Activated naive CD8-positive, alpha-beta T cell treated with anti-CD3 and anti-CD28 coated beads, Interleukin-2, amount 10 ng/mL, durations not matched to agents 7 days and 5 days (primary cell): ENCODE measurements around the gene SACM1L. TPM values are rescaled to one million over a fixed set of nuclear protein-coding genes. Genes with fewer than 3 reads are reported as not detected.
"Not testable (repeated sequence)": the region's sequence is repeated elsewhere in the genome, so short reads cannot be mapped to it uniquely, and the experiment has no call there.

Experiments used
- ATAC-seq: fragments of 150-1000 bp; cut with Tn5 transposase; one replicate; pipeline ENCODE4 v1.10.0; 2021; ENCODE audit warnings: low read depth, moderate library complexity
- POLR2A ChIA-PET: fragments of 350-600 bp; sonication (Branson Sonifier 250); formaldehyde crosslinking; loops from one replicate; lab custom pipeline; 2021; ENCODE audit warnings: antibody characterized with exemption; lab: Charles Lee
- DNase-seq: peaks from one replicate; pipeline ENCODE4 v3.0.0; 2021
- H3K27ac Mint-ChIP-seq: one replicate; pipeline ENCODE4 v1.8.0; 2022; ENCODE audit warnings: mild to moderate bottlenecking, mixed read lengths
- H3K27me3 Mint-ChIP-seq: one replicate; pipeline ENCODE4 v1.8.0; 2022; ENCODE audit warnings: mild to moderate bottlenecking, moderate library complexity, mixed read lengths
- H3K36me3 Mint-ChIP-seq: one replicate; pipeline ENCODE4 v1.8.0; 2021; ENCODE audit warnings: mild to moderate bottlenecking, mixed read lengths
- H3K4me1 Mint-ChIP-seq: one replicate; pipeline ENCODE4 v1.8.0; 2021; ENCODE audit warnings: mixed read lengths
- H3K4me3 Mint-ChIP-seq: one replicate; pipeline ENCODE4 v1.8.0; 2022; ENCODE audit warnings: mild to moderate bottlenecking, moderate library complexity, mixed read lengths
- H3K9me3 Mint-ChIP-seq: one replicate; pipeline ENCODE4 v1.8.0; 2021; ENCODE audit warnings: mixed read lengths
- total RNA-seq, 2 experiments: library from RNA; stranded (reverse); gene quantifications; one replicate each; pipeline ENCODE4 v1.2.3, GENCODE V29; 2021

SACM1L gene
- total RNA-seq, 2 experiments from 2014 or later: 89.8 to 91.6 TPM

DNA sequence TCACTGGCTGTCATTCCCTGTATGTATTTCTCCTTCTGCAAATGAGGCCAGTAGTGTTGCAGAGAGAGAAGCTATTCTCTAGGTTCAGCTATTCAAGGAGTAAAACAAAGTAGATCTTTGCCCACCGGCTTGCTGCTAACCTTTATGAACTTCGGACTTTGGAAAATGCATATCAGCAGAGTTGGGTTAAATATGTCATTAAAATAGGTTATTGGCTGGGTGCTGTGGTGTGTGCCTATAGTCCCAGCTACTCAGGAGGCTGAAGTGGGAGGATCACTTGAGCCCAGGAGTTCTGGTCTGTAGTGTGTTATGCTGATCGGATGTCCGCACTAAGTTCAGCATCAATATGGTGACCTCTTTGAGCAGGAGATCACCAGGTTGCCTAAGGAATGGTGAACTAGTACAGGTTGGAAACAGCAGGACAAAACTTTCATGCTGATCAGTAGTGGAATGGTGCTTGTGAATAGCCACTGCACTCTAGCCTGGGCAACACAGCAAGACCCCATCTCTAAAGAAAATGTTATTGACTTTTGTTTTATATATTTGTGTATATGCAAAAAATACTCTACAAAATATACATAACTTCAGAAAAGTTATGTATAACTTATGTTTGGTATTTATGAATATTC is 53.4 kb downstream of the SACM1L start:
- ATAC-seq (no peak), DNase-seq (no peak)
- Mint-ChIP-seq H3K36me3 (peaks cover 34% of the 10 kb centered on the region), H3K9me3 (no peaks in the 10 kb centered on the region), H3K4me1 (peaks cover 20% of the 10 kb centered on the region), H3K4me3 (no peak overlapping the region), H3K27ac (peak overlapping the region; percentile 35), H3K27me3 (no peaks in the 10 kb centered on the region)
- POLR2A ChIA-PET: no interaction called here

DNA sequence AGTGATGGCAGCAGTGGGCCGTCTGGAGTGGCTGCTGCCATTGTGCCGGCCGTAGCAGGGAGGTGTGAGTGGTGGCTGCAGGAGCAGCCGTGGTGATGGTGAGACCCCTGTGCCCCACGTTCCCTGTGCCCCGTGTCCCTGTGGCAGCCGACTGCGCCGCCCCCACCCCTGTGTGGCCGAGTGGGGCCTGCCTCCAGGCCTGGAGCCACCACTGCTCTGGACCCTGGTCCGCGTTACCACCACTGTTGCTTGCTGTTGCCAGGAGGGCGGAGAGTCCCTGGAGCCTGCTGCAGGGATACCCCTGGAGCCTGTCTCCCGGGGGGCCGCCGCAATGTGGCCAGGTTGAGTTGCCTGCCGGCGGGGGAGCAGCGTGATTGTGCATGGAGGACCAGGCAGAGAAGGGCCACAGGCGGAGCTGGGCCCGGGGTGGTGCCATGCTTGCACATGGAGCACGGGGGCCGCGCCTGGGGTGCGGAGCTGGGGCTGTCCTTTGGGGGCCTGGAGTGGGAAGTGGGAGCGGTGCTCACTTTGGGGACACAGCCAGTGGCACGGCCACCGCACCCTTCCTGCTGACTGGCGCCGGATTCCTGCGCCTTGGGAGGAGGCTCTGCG is 57.1 kb downstream of the SACM1L start:
- no peak overlapping the region for H3K27ac Mint-ChIP-seq
- no peak overlapping the region for H3K4me3 Mint-ChIP-seq
- DNase-seq (no peak), ATAC-seq (peak; percentile 25)
- H3K9me3 Mint-ChIP-seq: no peaks in the 10 kb centered on the region
- peaks cover 19% of the 10 kb centered on the region for H3K36me3 Mint-ChIP-seq
- H3K4me1 Mint-ChIP-seq: peaks cover 13% of the 10 kb centered on the region
- H3K27me3 Mint-ChIP-seq: no peaks in the 10 kb centered on the region
- POLR2A ChIA-PET: no interaction called here

DNA sequence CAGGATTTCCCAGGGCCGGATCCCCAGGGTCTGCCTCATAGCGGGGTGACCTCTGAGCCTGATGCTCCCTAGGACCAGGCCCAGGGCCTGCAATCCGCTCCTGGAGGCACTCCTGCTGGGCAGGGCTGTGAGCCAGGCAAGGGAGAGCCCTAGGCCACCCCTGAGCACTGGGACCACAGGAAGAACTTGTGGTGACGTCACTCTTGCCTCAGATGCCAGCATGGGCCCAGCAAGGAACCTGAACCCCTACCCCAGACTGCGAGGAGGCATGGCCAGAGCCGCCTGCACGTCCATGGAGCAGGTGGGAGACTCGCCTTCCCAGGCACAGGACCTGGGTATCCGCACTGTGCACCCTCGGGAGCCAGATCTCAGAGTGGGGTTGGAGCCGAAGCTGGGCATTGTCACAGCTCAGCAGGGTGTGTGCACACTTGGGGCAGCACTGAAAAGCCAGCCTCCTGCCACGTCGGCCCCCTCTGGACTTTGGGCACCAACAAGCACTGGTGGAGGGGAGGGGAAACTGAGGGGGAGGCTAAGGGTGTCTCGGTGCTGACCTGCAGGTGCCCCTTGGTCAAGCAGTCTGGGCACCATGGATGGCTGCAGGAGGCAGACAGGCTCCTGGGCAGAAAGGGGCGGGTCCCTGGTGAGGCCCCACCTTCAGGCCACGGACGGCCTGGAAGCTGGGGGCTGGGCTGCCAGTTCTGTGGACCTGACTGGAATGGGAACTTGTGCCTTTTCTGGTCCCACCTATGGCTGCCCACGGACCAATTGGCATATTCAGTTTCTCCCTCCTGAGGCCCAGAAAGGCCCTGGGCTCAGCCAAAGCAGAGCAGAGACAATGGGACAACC is 57.8 kb downstream of the SACM1L start:
- ATAC-seq: peak; percentile 48
- H3K9me3 Mint-ChIP-seq: no peaks in the 10 kb centered on the region
- H3K4me3 Mint-ChIP-seq: no peak overlapping the region
- H3K36me3 Mint-ChIP-seq: peaks cover 16% of the 10 kb centered on the region
- no peaks in the 10 kb centered on the region for H3K27me3 Mint-ChIP-seq
- no peak for DNase-seq
- H3K27ac Mint-ChIP-seq: no peak overlapping the region
- peaks cover 7% of the 10 kb centered on the region for H3K4me1 Mint-ChIP-seq
- POLR2A ChIA-PET: no interaction called here

DNA sequence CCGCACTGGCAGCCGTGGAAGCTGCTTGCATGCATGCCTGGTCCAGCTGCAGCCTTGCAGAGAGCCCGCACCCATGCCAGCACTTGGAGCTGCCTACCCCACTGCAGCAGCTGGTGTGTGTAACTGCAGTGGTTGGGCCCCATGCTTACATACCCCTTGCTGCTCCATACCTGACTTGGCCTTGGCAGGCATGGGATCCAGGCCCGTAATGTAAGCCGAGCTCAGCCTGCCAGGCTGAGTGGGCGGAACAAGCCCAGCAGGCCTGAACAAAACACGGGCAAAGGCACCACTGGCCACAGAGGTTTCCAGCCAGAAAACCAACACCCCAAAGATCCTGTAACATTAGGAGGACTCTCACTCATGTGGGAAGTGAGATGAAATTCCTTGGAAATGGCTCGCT is 58.9 kb downstream of the SACM1L start:
- ATAC-seq: no peak
- DNase-seq: no peak
- Mint-ChIP-seq H3K4me1 (peaks cover 2% of the 10 kb centered on the region), H3K27ac (no peak overlapping the region), H3K4me3 (no peak overlapping the region), H3K27me3 (no peaks in the 10 kb centered on the region), H3K36me3 (peaks cover 10% of the 10 kb centered on the region), H3K9me3 (no peaks in the 10 kb centered on the region)
- POLR2A ChIA-PET: no interaction called here

DNA sequence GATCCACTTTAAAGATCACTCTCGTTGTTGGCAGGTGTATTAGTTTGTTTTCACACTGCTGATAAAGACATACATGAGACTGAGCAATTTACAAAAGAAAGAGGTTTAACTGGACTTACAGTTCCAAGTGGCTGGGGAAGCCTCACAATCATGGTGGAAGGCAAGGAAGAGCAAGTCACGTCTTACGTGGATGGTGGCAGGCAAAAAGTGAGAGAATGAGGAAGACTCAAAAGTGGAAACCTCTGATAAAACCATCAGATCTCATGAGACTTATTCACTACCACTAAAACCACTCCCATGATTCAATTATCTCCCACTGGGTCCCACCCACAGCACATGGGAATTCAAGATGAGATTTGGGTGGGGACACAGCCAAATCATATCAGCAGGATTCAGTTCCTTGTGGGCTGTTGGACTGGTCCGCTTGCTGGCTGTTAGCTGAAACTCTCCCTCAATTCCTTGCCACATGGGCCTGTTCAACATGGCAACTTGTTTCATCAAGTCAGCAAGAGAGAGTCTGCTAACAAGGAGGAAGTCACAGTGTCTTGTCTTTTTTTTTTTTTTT is 59.9 kb downstream of the SACM1L start:
- ATAC-seq, H3K36me3 Mint-ChIP-seq, H3K9me3 Mint-ChIP-seq, H3K27me3 Mint-ChIP-seq, DNase-seq, POLR2A ChIA-PET, H3K4me1 Mint-ChIP-seq, H3K4me3 Mint-ChIP-seq, H3K27ac Mint-ChIP-seq: not testable (repeated sequence)

DNA sequence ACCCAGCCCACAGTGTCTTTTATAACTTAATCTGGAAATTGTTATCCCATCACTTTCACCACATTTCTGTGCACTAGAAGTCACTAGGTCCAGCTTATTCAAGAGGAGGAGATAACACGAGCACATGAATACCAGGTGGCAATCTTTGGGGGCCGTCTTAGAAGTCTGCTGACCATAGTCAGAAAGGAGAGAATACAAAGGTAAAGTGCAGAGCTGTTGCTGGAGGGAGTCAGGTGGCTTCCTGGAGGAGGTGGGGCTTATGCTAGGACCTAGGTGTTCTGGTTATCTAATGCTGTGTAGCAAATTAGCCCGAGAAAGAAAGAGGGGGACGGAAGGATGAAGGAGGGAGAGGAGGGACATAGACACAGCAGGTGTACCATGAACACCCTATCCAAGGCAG is 60.7 kb downstream of the SACM1L start:
- peaks cover 2% of the 10 kb centered on the region for H3K4me1 Mint-ChIP-seq
- no peak overlapping the region for H3K27ac Mint-ChIP-seq
- no peak overlapping the region for H3K4me3 Mint-ChIP-seq
- POLR2A ChIA-PET: no interaction called here
- no peaks in the 10 kb centered on the region for H3K27me3 Mint-ChIP-seq
- ATAC-seq: no peak
- DNase-seq: no peak
- no peaks in the 10 kb centered on the region for H3K9me3 Mint-ChIP-seq
- peaks cover 8% of the 10 kb centered on the region for H3K36me3 Mint-ChIP-seq

DNA sequence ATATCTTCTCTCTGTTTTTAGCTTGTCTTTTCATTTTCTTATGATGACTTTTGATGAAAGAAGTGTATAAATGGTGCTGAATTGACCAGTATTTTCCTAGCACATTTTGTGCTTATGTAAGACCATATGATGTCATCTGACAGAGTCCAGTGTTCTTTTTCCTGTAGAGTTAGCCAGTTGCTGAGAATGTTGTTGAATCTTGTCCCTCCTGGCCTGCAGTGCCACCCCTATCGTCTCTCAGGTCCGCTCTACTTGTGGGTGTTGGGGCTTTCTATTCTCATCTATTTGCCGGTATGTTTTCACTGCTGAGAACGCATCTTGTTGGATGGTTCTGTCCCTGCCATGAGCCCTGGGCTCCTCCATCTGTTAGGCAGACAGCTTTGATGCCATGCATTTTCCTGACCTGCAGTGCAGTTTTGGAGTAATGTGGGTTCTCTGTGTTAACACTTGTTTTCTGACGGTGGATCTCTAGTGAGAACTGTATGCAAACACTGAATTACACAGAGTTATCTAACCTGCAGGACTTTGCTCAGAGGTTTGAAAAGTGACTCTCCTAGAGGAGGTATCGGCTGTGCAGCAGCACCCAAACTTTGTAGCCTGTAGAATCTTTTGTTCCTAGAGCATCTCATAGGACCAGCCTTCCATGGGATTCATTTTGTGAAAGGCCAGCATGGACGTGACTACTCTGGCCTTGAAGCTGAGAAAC is 62.5 kb downstream of the SACM1L start:
- no peak for ATAC-seq
- Mint-ChIP-seq H3K36me3 (peaks cover 8% of the 10 kb centered on the region), H3K27me3 (peaks cover 3% of the 10 kb centered on the region), H3K9me3 (no peaks in the 10 kb centered on the region), H3K27ac (no peak overlapping the region), H3K4me1 (peaks cover 2% of the 10 kb centered on the region), H3K4me3 (no peak overlapping the region)
- POLR2A ChIA-PET: no interaction called here
- no peak for DNase-seq

DNA sequence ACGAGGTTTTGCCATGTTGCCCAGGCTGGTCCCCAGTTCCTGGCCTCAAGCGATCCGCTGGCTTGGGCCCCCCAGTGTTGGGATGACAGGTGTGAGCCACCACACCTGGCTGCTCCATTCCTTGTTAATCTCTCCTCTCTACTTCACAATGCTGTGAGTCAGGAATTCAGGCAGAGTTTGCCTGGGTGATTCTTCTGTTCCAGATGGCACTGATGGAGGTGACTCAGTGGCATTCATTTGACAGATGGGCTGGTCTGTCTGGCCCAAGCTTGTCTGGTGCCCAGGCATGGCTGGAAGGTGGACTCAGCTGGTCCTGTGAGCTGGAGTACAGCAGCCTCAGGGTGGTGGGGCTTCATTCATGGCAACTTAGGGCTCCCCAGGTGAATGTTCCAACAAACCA is 63.9 kb downstream of the SACM1L start:
- Mint-ChIP-seq H3K4me3 (no peak overlapping the region), H3K9me3 (no peaks in the 10 kb centered on the region), H3K27ac (no peak overlapping the region), H3K36me3 (peaks cover 6% of the 10 kb centered on the region), H3K4me1 (peaks cover 2% of the 10 kb centered on the region), H3K27me3 (peaks cover 4% of the 10 kb centered on the region)
- DNase-seq (no peak), ATAC-seq (no peak)
- POLR2A ChIA-PET: no interaction called here

DNA sequence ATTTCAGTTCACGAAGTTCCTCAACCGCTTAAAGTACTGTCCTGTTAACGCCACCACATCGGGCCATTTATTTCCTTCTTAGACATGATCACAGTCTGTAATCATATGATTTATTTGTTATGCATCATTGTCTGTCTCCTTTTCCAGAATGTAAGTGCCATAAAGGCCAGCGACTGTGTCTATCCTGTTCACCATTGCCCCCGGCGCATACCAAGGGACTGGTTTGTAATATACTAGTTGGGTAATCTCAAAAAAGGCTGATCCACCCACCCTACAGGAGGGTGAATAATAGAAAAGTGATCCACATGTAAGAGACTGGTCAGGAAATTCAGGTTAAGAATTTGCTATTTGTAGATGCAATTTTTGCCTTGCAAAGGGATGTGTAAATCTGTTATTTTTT is 65.3 kb downstream of the SACM1L start:
- Mint-ChIP-seq H3K9me3 (no peaks in the 10 kb centered on the region), H3K4me3 (no peak overlapping the region), H3K36me3 (no peaks in the 10 kb centered on the region), H3K27me3 (peaks cover 5% of the 10 kb centered on the region), H3K4me1 (no peaks in the 10 kb centered on the region), H3K27ac (no peak overlapping the region)
- DNase-seq (no peak), ATAC-seq (no peak)
- POLR2A ChIA-PET: no interaction called here

DNA sequence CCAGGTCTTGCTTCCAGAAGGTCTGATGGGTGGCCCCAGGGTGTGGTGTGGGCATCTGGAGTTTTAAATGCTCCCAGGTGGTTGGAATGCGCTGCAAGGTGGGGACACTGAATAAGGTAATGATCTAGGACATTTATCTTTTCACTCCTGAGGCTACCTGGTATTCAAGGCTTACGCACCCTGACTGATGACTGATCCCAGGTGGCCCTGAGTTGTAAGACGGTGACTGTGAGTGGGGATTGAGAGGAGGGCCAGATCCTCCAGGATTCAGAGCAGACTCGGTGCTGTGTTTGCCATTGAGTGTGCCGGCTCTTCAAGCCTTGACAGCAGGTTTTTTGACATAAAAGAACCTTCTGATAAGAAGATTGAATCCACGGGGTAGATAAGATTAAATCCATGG is 66.9 kb downstream of the SACM1L start:
- peaks cover 5% of the 10 kb centered on the region for H3K27me3 Mint-ChIP-seq
- no peak for DNase-seq
- POLR2A ChIA-PET: no interaction called here

DNA sequence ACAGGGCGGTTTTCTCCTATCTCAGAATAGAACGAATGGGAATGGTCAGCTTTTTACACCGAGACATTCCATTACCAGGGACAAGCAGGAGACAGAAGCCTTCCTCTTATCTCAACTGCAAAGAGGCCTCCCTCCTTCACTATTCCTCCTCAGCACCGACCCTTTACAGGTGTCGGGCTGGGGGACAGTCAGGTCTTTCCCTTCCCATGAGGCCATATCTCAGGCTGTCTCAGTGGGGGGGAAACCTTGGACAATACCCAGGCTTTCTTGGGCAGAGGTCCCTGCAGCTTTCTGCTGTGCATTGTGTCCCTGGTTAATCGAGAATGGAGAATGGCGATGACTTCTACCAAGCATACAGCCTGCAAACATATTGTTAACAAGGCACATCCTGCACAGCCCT is 67.9 kb downstream of the SACM1L start:
- ATAC-seq, H3K27me3 Mint-ChIP-seq, H3K4me1 Mint-ChIP-seq, H3K4me3 Mint-ChIP-seq, POLR2A ChIA-PET, DNase-seq, H3K27ac Mint-ChIP-seq, H3K36me3 Mint-ChIP-seq, H3K9me3 Mint-ChIP-seq: not testable (repeated sequence)

More for the DNA sequence above, 66.9 kb downstream of the SACM1L start:
- Mint-ChIP-seq H3K27ac (no peak overlapping the region), H3K9me3 (no peaks in the 10 kb centered on the region), H3K4me1 (no peaks in the 10 kb centered on the region), H3K36me3 (no peaks in the 10 kb centered on the region), H3K4me3 (no peak overlapping the region)
- no peak for ATAC-seq

DNA sequence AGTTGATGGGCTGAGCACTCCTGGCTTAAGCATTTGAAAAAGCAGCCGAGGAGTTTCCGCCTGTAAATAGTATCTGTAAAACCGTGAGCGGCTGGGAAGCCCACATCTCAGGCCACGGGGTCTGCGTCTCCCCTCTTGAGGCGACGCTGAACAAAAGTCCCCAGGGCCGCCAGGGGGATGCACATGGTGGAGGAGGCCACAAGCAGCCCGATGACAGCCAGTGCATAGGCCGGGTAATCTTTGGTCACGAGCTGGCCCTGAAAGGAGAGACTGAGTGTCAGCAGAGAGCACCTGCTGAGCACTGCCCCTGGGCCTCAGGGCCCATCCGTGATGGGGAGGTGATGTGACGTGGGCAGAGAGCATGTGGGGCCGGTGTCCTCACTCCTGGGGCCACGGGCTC is 69.7 kb downstream of the SACM1L start:
- no peaks in the 10 kb centered on the region for H3K36me3 Mint-ChIP-seq
- H3K27me3 Mint-ChIP-seq: peaks cover 5% of the 10 kb centered on the region
- H3K4me3 Mint-ChIP-seq: no peak overlapping the region
- H3K27ac Mint-ChIP-seq: no peak overlapping the region
- ATAC-seq (no peak), DNase-seq (no peak)
- peaks cover 3% of the 10 kb centered on the region for H3K4me1 Mint-ChIP-seq
- H3K9me3 Mint-ChIP-seq: no peaks in the 10 kb centered on the region
- POLR2A ChIA-PET: no interaction called here

DNA sequence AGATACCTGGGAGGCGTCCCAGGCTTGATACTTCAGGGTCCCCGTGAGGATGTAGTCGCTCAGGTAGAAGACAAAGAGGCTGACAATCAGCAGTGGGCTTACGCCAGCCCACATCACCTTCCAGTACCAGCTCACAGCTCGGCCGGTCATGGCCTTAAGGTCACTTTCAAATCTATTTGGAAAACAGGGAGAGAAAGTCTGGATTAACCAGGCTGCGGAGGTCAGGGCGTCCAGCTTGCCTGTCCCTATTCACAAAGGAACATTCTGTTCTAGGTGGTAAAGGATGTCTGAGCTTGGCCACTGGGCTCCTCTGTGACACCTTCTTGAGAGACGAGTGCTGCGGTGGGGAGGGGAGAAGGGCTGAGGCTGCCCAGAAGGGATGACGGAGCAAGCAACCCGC is 70.7 kb downstream of the SACM1L start:
- H3K9me3 Mint-ChIP-seq: no peaks in the 10 kb centered on the region
- H3K27ac Mint-ChIP-seq: no peak overlapping the region
- ATAC-seq (no peak), DNase-seq (no peak)
- peaks cover 3% of the 10 kb centered on the region for H3K4me1 Mint-ChIP-seq
- H3K36me3 Mint-ChIP-seq: no peaks in the 10 kb centered on the region
- peaks cover 5% of the 10 kb centered on the region for H3K27me3 Mint-ChIP-seq
- no peak overlapping the region for H3K4me3 Mint-ChIP-seq
- POLR2A ChIA-PET: no interaction called here
